ENCODE data around the gene SLC44A5.
"Not testable (repeated sequence)": the region's sequence is repeated elsewhere in the genome, so short reads cannot be mapped to it uniquely, and the experiment has no call there.

SLC44A5 gene

GRCh38 chr1:75611014-75611413, at the start of gene SLC44A5:
Gene SLC44A5 (minus strand): TSS chr1:75611114. CDS start chr1:75541447, 69,667 bp downstream.
- DNase-seq (ENCODE audit: extremely low read depth in 1 of 2, low read depth in 1 of 2) = no peak

- no peak for DNase-seq (ENCODE audit: extremely low read depth in 1 of 2, low read depth in 1 of 2)
These were observed 45.0 kb upstream of the SLC44A5 start for GRCh38 chr1:75655931-75656330.

GRCh38 chr1:75647183-75647582, 36.3 kb upstream of the SLC44A5 start:
- DNase-seq (ENCODE audit: extremely low read depth in 1 of 2, low read depth in 1 of 2) = not testable (repeated sequence)

- not testable (repeated sequence) for DNase-seq (ENCODE audit: extremely low read depth in 1 of 2, low read depth in 1 of 2)
These were observed 34.2 kb upstream of the SLC44A5 start for GRCh38 chr1:75645153-75645552.

- DNase-seq (ENCODE audit: extremely low read depth in 1 of 2, low read depth in 1 of 2) = no peak
These were observed 32.5 kb upstream of the SLC44A5 start for GRCh38 chr1:75643460-75643859.

- DNase-seq (ENCODE audit: extremely low read depth in 1 of 2, low read depth in 1 of 2) = no peak
These were observed 30.4 kb upstream of the SLC44A5 start for GRCh38 chr1:75641325-75641724.

- DNase-seq (ENCODE audit: extremely low read depth in 1 of 2, low read depth in 1 of 2) = no peak
These were observed 29.2 kb upstream of the SLC44A5 start for GRCh38 chr1:75640137-75640536.

GRCh38 chr1:75632350-75632949, 21.5 kb upstream of the SLC44A5 start:
- DNase-seq (ENCODE audit: extremely low read depth in 1 of 2, low read depth in 1 of 2) = no peak

- DNase-seq (ENCODE audit: extremely low read depth in 1 of 2, low read depth in 1 of 2) = no peak
These were observed 20.1 kb upstream of the SLC44A5 start for GRCh38 chr1:75630998-75631397.

- no peak for DNase-seq (ENCODE audit: extremely low read depth in 1 of 2, low read depth in 1 of 2)
These were observed 19.2 kb upstream of the SLC44A5 start for GRCh38 chr1:75630004-75630594.

- DNase-seq (ENCODE audit: extremely low read depth in 1 of 2, low read depth in 1 of 2) = no peak
These were observed 14.9 kb upstream of the SLC44A5 start for GRCh38 chr1:75625795-75626194.

- no peak for DNase-seq (ENCODE audit: extremely low read depth in 1 of 2, low read depth in 1 of 2)
These were observed 7.5 kb upstream of the SLC44A5 start for GRCh38 chr1:75618382-75618781.

GRCh38 chr1:75616436-75617433, 5.8 kb upstream of the SLC44A5 start:
- DNase-seq (ENCODE audit: extremely low read depth in 1 of 2, low read depth in 1 of 2) = no peak

- no peak for DNase-seq (ENCODE audit: extremely low read depth in 1 of 2, low read depth in 1 of 2)
These were observed 4.9 kb upstream of the SLC44A5 start for GRCh38 chr1:75615613-75616435.

GRCh38 chr1:75614399-75614756, 3.5 kb upstream of the SLC44A5 start:
- no peak for DNase-seq (ENCODE audit: extremely low read depth in 1 of 2, low read depth in 1 of 2)

GRCh38 chr1:75613916-75614315, 3.0 kb upstream of the SLC44A5 start:
- no peak for DNase-seq (ENCODE audit: extremely low read depth in 1 of 2, low read depth in 1 of 2)

GRCh38 chr1:75612976-75613375, 2.1 kb upstream of the SLC44A5 start:
- no peak for DNase-seq (ENCODE audit: extremely low read depth in 1 of 2, low read depth in 1 of 2)

- no peak for DNase-seq (ENCODE audit: extremely low read depth in 1 of 2, low read depth in 1 of 2)
These were observed 8.4 kb downstream of the SLC44A5 start for GRCh38 chr1:75602486-75602885.

- DNase-seq (ENCODE audit: extremely low read depth in 1 of 2, low read depth in 1 of 2) = no peak
These were observed 10.1 kb downstream of the SLC44A5 start for GRCh38 chr1:75600781-75601180.

- no peak for DNase-seq (ENCODE audit: extremely low read depth in 1 of 2, low read depth in 1 of 2)
These were observed 16.6 kb downstream of the SLC44A5 start for GRCh38 chr1:75594327-75594726.

- DNase-seq (ENCODE audit: extremely low read depth in 1 of 2, low read depth in 1 of 2) = not testable (repeated sequence)
These were observed 17.5 kb downstream of the SLC44A5 start for GRCh38 chr1:75593457-75593856.
